HepG2 (cell line): ENCODE data around the gene FMNL2. TPM values are rescaled to one million over a fixed set of nuclear protein-coding genes. Genes with fewer than 3 reads are reported as not detected.

ENCODE experiments used
- ADNP ChIP-seq: sonication (generic); formaldehyde crosslinking; IDR thresholded peaks from 2 replicates; pipeline ENCODE4 v1.4.0; 2020; ENCODE audit warnings: missing genetic modification reagents
- CHCHD3 ChIP-seq: sonication (generic); formaldehyde crosslinking; IDR thresholded peaks from 2 replicates; pipeline ENCODE4 v1.8.0; 2022; ENCODE audit warnings: mild to moderate bottlenecking, missing genetic modification reagents, moderate library complexity
- FOXA3 ChIP-seq: IDR thresholded peaks from 2 replicates; pipeline ENCODE4 v1.6.1; 2016; ENCODE audit warnings: missing genetic modification reagents, missing compliant biosample characterization
- HIVEP1 ChIP-seq: sonication (generic); formaldehyde crosslinking; IDR thresholded peaks from 2 replicates; pipeline ENCODE4 v1.4.0; 2020; ENCODE audit warnings: mild to moderate bottlenecking, missing genetic modification reagents
- HNRNPLL ChIP-seq: fragments of 200-400 bp; formaldehyde crosslinking; IDR thresholded peaks from 2 replicates; pipeline ENCODE4 v1.6.1; 2017; ENCODE audit warnings: mild to moderate bottlenecking, low read depth, low read length; ENCODE audit not compliant: poor library complexity, severe bottlenecking
- IKZF1 ChIP-seq: fragments of 450-650 bp; IDR thresholded peaks from 2 replicates; pipeline ENCODE4 v1.7.1; 2016
- NFRKB ChIP-seq: fragments of 450-650 bp; IDR thresholded peaks from 2 replicates; pipeline ENCODE4 v1.6.1; 2017
- NONO ChIP-seq, 2 experiments: fragments of 450-650 bp in 1 of 2; sonication (generic) in 1 of 2; formaldehyde crosslinking in 1 of 2; IDR thresholded peaks in 1 of 2; conservative IDR thresholded peaks in 1 of 2; 2 replicates each; pipeline versions ENCODE4 v1.6.1 to v1.8.0; 2017 to 2022; ENCODE audit warnings: mild to moderate bottlenecking in 1 of 2, missing genetic modification reagents in 1 of 2, moderate library complexity in 1 of 2
- REPIN1 ChIP-seq: sonication (generic); formaldehyde crosslinking; IDR thresholded peaks from 2 replicates; pipeline ENCODE4 v1.8.0; 2022; ENCODE audit warnings: missing genetic modification reagents, low read depth, mild to moderate bottlenecking, borderline replicate concordance
- ZNF713 ChIP-seq: sonication (generic); formaldehyde crosslinking; IDR thresholded peaks from 2 replicates; pipeline ENCODE4 v1.4.0; 2020; ENCODE audit warnings: mild to moderate bottlenecking, missing genetic modification reagents
- polyA plus RNA-seq, 8 experiments: library from polyadenylated mRNA; depleted of rRNA in 3 of 8; stranded (reverse) in 7 of 8; unstranded in 1 of 8; fragments of >200 nt; fragmentation: Illumina TruSeq in 4 of 8; extraction: Trizol in 4 of 8; gene quantifications; 2 replicates each; pipeline versions ENCODE4 v1.2.1 to v1.2.3, GENCODE V29; 2011 to 2016; ENCODE audit warnings: low read depth in 4 of 8, missing spikeins in 1 of 8, mixed read lengths in 1 of 8; ENCODE audit not compliant: insufficient read depth in 1 of 8
- total RNA-seq, 5 experiments: library from RNA; depleted of rRNA; stranded (reverse); fragments of >200 nt; fragmentation: Illumina TruSeq; extraction: Trizol; gene quantifications; 2 replicates each; pipeline ENCODE4 v1.2.3, GENCODE V29; 2016; ENCODE audit warnings: low read depth in 1 of 5
- TF ChIP-seq, protein P1 (sequence below): sonication (generic); formaldehyde crosslinking; IDR thresholded peaks from 2 replicates; pipeline ENCODE4 v1.8.0; 2022; ENCODE audit warnings: low read depth, missing genetic modification reagents
- TF ChIP-seq, protein P2 (sequence below): sonication (generic); formaldehyde crosslinking; IDR thresholded peaks from 2 replicates; pipeline ENCODE4 v1.5.1; 2020; ENCODE audit warnings: missing genetic modification reagents, mild to moderate bottlenecking, borderline replicate concordance
- TF ChIP-seq, protein P3 (sequence below): IDR thresholded peaks from 2 replicates; pipeline ENCODE4 v1.6.1; 2018; ENCODE audit warnings: missing genetic modification reagents, mild to moderate bottlenecking, missing compliant biosample characterization
- TF ChIP-seq, protein P4 (sequence below), 2 experiments: fragments of 450-650 bp in 1 of 2; sonication (generic) in 1 of 2; formaldehyde crosslinking in 1 of 2; IDR thresholded peaks; 2 replicates each; pipeline versions ENCODE4 v1.6.1 to v1.8.0; 2016 to 2022; ENCODE audit warnings: antibody characterized with exemption in 1 of 2, mild to moderate bottlenecking in 1 of 2, missing genetic modification reagents in 1 of 2

Gene FMNL2
- total and polyA plus RNA-seq, 2 of the 13 experiments (the other 11 are each of a cell fraction or from before 2014, with no cell fraction given) = 66.5 to 67.7 TPM

DNA sequence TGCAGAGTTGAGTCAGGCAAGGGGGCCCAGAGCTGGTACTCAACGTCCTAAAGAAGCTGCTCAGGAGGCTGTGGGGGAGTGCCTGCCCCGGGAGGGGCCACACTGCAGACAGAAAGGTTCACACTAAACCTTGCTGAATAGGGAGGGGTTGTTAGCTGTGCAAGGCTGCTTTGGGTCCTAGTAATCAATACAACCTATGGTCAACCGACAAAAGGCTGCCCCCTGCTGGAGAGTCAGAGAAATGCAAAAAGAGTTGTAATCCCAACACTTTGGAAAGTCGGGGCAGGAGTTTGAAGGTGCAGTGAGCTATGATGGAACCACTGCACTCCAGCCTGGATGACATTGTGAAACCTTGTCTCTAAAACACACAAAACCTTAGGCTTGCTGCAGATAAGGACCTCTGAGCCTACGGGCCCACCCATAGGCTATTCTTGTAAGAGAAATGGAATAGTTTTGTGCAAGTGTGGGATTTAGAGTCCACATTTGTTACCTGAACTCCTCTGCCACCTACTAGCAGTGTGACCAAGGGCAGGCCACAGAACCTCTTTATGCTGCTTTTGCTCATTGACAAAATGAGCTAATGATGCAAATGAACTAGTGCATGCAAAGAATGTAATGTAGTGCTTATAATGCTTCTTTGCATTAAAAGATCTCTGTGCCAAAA is 300.8 kb downstream of the FMNL2 start (continued):
- TF ChIP-seq ZNF713 (CRISPR knock-in tag) = no peak
- no peak for TF ChIP-seq HIVEP1
- TF ChIP-seq NONO (IDR thresholded peaks at IDR 0.05) = no peak
- peak; percentile 47; the same call in 1 of the 2 replicates for TF ChIP-seq NONO (CRISPR knock-in tag; conservative IDR thresholded peaks at IDR 0.05)
- TF ChIP-seq, protein P1, sequence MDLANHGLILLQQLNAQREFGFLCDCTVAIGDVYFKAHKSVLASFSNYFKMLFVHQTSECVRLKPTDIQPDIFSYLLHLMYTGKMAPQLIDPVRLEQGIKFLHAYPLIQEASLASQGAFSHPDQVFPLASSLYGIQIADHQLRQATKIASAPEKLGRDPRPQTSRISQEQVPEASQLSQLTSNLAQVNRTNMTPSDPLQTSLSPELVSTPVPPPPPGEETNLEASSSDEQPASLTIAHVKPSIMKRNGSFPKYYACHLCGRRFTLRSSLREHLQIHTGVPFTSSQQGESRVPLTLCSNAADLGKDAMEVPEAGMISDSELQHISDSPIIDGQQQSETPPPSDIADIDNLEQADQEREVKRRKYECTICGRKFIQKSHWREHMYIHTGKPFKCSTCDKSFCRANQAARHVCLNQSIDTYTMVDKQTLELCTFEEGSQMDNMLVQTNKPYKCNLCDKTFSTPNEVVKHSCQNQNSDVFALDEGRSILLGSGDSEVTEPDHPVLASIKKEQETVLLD = no peak
- TF ChIP-seq CHCHD3 (CRISPR knock-in tag) = no peak
- TF ChIP-seq, protein P2, sequence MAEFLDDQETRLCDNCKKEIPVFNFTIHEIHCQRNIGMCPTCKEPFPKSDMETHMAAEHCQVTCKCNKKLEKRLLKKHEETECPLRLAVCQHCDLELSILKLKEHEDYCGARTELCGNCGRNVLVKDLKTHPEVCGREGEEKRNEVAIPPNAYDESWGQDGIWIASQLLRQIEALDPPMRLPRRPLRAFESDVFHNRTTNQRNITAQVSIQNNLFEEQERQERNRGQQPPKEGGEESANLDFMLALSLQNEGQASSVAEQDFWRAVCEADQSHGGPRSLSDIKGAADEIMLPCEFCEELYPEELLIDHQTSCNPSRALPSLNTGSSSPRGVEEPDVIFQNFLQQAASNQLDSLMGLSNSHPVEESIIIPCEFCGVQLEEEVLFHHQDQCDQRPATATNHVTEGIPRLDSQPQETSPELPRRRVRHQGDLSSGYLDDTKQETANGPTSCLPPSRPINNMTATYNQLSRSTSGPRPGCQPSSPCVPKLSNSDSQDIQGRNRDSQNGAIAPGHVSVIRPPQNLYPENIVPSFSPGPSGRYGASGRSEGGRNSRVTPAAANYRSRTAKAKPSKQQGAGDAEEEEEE (CRISPR knock-in tag) = no peak
- TF ChIP-seq ADNP (CRISPR knock-in tag) = no peak
- no peak for TF ChIP-seq HNRNPLL
- TF ChIP-seq NFRKB = no peak
- TF ChIP-seq IKZF1 = no peak
- TF ChIP-seq FOXA3 (CRISPR knock-in tag) = peak; percentile 24; the same call in 1 of the 2 replicates
- TF ChIP-seq, protein P3, sequence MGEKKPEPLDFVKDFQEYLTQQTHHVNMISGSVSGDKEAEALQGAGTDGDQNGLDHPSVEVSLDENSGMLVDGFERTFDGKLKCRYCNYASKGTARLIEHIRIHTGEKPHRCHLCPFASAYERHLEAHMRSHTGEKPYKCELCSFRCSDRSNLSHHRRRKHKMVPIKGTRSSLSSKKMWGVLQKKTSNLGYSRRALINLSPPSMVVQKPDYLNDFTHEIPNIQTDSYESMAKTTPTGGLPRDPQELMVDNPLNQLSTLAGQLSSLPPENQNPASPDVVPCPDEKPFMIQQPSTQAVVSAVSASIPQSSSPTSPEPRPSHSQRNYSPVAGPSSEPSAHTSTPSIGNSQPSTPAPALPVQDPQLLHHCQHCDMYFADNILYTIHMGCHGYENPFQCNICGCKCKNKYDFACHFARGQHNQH (CRISPR knock-in tag) = no peak
- TF ChIP-seq REPIN1 (CRISPR knock-in tag) = peak; percentile 49; the same call in 1 of the 2 replicates
- TF ChIP-seq, protein P4, sequence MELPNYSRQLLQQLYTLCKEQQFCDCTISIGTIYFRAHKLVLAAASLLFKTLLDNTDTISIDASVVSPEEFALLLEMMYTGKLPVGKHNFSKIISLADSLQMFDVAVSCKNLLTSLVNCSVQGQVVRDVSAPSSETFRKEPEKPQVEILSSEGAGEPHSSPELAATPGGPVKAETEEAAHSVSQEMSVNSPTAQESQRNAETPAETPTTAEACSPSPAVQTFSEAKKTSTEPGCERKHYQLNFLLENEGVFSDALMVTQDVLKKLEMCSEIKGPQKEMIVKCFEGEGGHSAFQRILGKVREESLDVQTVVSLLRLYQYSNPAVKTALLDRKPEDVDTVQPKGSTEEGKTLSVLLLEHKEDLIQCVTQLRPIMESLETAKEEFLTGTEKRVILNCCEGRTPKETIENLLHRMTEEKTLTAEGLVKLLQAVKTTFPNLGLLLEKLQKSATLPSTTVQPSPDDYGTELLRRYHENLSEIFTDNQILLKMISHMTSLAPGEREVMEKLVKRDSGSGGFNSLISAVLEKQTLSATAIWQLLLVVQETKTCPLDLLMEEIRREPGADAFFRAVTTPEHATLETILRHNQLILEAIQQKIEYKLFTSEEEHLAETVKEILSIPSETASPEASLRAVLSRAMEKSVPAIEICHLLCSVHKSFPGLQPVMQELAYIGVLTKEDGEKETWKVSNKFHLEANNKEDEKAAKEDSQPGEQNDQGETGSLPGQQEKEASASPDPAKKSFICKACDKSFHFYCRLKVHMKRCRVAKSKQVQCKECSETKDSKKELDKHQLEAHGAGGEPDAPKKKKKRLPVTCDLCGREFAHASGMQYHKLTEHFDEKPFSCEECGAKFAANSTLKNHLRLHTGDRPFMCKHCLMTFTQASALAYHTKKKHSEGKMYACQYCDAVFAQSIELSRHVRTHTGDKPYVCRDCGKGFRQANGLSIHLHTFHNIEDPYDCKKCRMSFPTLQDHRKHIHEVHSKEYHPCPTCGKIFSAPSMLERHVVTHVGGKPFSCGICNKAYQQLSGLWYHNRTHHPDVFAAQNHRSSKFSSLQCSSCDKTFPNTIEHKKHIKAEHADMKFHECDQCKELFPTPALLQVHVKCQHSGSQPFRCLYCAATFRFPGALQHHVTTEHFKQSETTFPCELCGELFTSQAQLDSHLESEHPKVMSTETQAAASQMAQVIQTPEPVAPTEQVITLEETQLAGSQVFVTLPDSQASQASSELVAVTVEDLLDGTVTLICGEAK (IDR thresholded peaks at IDR 0.05) = no peak
- TF ChIP-seq, protein P4 (CRISPR knock-in tag; IDR thresholded peaks at IDR 0.05) = no peak
